GM12874 (cell line): ENCODE data around the gene RPS6KA3.

Experiments
- TF ChIP-seq, protein P1 (sequence below): IDR thresholded peaks from 2 replicates; pipeline ENCODE4 v1.5.1; 2011; ENCODE audit warnings: low read depth, mild to moderate bottlenecking, control low read depth, low read length, moderate library complexity; ENCODE audit not compliant: insufficient read depth

The RPS6KA3 gene

GRCh38 chrX:20217271-20217670 is 49.4 kb downstream of the RPS6KA3 start:
- TF ChIP-seq, protein P1, sequence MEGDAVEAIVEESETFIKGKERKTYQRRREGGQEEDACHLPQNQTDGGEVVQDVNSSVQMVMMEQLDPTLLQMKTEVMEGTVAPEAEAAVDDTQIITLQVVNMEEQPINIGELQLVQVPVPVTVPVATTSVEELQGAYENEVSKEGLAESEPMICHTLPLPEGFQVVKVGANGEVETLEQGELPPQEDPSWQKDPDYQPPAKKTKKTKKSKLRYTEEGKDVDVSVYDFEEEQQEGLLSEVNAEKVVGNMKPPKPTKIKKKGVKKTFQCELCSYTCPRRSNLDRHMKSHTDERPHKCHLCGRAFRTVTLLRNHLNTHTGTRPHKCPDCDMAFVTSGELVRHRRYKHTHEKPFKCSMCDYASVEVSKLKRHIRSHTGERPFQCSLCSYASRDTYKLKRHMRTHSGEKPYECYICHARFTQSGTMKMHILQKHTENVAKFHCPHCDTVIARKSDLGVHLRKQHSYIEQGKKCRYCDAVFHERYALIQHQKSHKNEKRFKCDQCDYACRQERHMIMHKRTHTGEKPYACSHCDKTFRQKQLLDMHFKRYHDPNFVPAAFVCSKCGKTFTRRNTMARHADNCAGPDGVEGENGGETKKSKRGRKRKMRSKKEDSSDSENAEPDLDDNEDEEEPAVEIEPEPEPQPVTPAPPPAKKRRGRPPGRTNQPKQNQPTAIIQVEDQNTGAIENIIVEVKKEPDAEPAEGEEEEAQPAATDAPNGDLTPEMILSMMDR: no peak

GRCh38 chrX:20215565-20215964 is 51.1 kb downstream of the RPS6KA3 start:
- TF ChIP-seq, protein P1: no peak

GRCh38 chrX:20212486-20213089 is 54.1 kb downstream of the RPS6KA3 start:
- TF ChIP-seq, protein P1: no peak

DNA sequence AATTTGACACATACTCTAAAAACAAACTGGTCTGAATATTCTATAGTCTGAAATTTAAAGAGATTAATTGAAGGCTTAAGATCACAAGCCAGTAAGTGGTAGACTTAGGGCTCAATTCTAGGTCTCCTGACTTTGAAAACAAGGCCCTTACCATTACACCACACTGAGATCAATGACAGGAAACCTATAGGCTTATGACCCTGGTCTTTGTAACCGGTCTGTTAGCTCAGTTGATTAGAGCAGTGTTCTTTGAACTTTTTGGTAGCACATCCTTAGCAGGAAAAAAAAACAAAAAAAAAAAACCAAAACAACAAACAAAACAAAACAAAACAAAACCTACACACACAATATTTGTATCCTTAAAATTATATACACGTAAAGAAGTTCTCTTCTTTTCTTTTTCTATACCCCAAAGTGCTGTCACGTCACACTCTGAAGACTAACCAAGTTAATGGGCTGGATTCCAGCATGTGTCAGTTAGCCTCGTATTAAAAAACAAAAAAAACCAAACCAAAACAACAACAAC is 55.4 kb downstream of the RPS6KA3 start:
- TF ChIP-seq, protein P1: no peak

GRCh38 chrX:20205927-20206708 is 60.6 kb downstream of the RPS6KA3 start:
- TF ChIP-seq, protein P1: no peak

DNA sequence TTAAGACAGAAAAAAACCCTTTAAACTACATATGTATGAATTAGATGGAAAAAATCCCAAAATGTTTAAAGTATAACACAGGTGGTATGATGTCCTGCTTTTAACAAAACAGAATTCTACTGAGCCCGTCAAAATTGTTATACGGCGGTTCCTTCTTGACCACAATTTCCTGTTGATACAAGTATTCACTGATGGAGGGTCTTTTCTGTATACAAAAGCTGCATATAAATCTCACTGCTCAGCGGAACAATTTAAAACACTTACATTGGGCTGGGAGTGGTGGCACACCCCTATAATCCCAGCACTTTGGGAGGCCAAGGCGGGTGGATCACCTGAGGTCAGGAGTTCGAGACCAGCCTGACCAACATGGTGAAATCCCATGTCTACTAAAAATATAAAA is 62.4 kb downstream of the RPS6KA3 start:
- TF ChIP-seq, protein P1: no peak

DNA sequence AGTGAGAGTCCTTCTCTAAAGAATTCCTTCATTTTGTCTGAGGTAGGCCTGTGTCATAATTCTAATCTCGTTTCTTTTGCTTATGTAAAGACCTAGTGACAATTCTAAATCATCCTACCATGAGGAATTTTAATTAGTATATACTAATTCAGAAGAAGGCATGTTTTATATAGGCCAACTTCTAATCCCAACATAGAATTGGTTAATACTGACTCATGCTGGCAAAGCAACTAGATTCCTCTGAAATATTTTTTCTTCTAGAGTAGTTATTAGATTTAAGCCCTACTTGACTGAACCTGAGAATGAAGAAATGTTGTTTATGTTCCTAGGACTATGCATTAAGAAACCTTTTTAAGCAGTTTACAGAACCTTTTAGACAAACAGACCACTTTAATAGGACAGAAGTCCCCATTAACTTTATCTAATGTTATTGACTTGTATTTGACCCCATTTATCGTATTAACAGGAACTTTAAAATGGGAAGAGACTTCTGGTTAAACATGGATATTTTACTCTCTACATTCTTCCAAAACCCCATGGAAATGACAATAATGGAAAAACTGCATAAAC is 69.0 kb downstream of the RPS6KA3 start:
- TF ChIP-seq, protein P1: no peak
